ENCODE data around the gene TMOD2. TPM values are rescaled to one million over a fixed set of nuclear protein-coding genes. Genes with fewer than 3 reads are reported as not detected.

The TMOD2 gene
- total RNA-seq, 2 experiments from 2014 or later = 0.44 TPM; not detected in 1

- CTCF ChIA-PET (ENCODE audit: unreplicated experiment) = no interaction called here
- intact Hi-C loops (cut with micrococcal nuclease; ENCODE audit: unreplicated experiment) = no loop called here
- Histone ChIP-seq H3K9me3 (ENCODE audit: low read length) (no peaks in the 10 kb centered on the region), H3K79me2 (ENCODE audit: insufficient read depth, low read depth, low read length) (no peaks in the 10 kb centered on the region), H3K27ac (ENCODE audit: low read depth, low read length, poor library complexity, severe bottlenecking) (no peak overlapping the region), H4K20me1 (ENCODE audit: insufficient read depth, low read length) (no peaks in the 10 kb centered on the region), H3K9me2 (ENCODE audit: insufficient read depth, low read length) (no peaks in the 10 kb centered on the region), H3K4me1 (ENCODE audit: insufficient read depth, low read length, poor library complexity, severe bottlenecking) (no peaks in the 10 kb centered on the region), H3K4me2 (ENCODE audit: low read length) (no peak overlapping the region), H3K36me3 (ENCODE audit: insufficient read depth, low read length) (no peaks in the 10 kb centered on the region), H2AFZ (ENCODE audit: low read length) (no peak overlapping the region), H3K4me3 (ENCODE audit: low read depth, low read length, poor library complexity, severe bottlenecking) (no peak overlapping the region)
- BruUV-seq (replicated peaks) = no TSS peak
- no peak for DNase-seq (ENCODE audit: low spot score)
- TF ChIP-seq EZH2phosphoT487 (IDR thresholded peaks at IDR 0.05; ENCODE audit: borderline replicate concordance, low read depth, low read length) (no peak), CTCF (conservative IDR thresholded peaks at IDR 0.05; ENCODE audit: low read length) (no peak)
- POLR2A ChIA-PET = interaction anchor here (0.7 kb wide), 1 partner anchor 1291 kb away, joined by 3 read pairs; no protein-coding TSS in a partner anchor
These were observed 6.1 kb downstream of the TMOD2 start for GRCh38 chr15:51757450-51757849.

GRCh38 chr15:51758645-51759044 lies 7.2 kb downstream of the TMOD2 start:
- H3K79me2 ChIP-seq (ENCODE audit: insufficient read depth, low read depth, low read length) = no peaks in the 10 kb centered on the region
- ChIA-PET CTCF (ENCODE audit: unreplicated experiment) (no interaction called here), POLR2A (no interaction called here)
- no peak overlapping the region for H3K27ac ChIP-seq (ENCODE audit: low read depth, low read length, poor library complexity, severe bottlenecking)
- DNase-seq (ENCODE audit: low spot score) = no peak
- no peak overlapping the region for H3K4me3 ChIP-seq (ENCODE audit: low read depth, low read length, poor library complexity, severe bottlenecking)
- H4K20me1 ChIP-seq (ENCODE audit: insufficient read depth, low read length) = no peaks in the 10 kb centered on the region
- no peak overlapping the region for H2AFZ ChIP-seq (ENCODE audit: low read length)
- no TSS peak for BruUV-seq (replicated peaks)
- no peak overlapping the region for H3K4me2 ChIP-seq (ENCODE audit: low read length)
- H3K4me1 ChIP-seq (ENCODE audit: insufficient read depth, low read length, poor library complexity, severe bottlenecking) = no peaks in the 10 kb centered on the region
- H3K9me3 ChIP-seq (ENCODE audit: low read length) = no peaks in the 10 kb centered on the region
- H3K36me3 ChIP-seq (ENCODE audit: insufficient read depth, low read length) = no peaks in the 10 kb centered on the region
- no peak for TF ChIP-seq CTCF (conservative IDR thresholded peaks at IDR 0.05; ENCODE audit: low read length)
- TF ChIP-seq EZH2phosphoT487 (IDR thresholded peaks at IDR 0.05; ENCODE audit: borderline replicate concordance, low read depth, low read length) = no peak
- intact Hi-C loops (cut with micrococcal nuclease; ENCODE audit: unreplicated experiment) = no loop called here
- H3K9me2 ChIP-seq (ENCODE audit: insufficient read depth, low read length) = no peaks in the 10 kb centered on the region

GRCh38 chr15:51759557-51760070 lies 8.2 kb downstream of the TMOD2 start:
- no peaks in the 10 kb centered on the region for H3K9me3 ChIP-seq (ENCODE audit: low read length)
- H3K79me2 ChIP-seq (ENCODE audit: insufficient read depth, low read depth, low read length) = no peaks in the 10 kb centered on the region
- no peak overlapping the region for H3K4me3 ChIP-seq (ENCODE audit: low read depth, low read length, poor library complexity, severe bottlenecking)
- no peaks in the 10 kb centered on the region for H4K20me1 ChIP-seq (ENCODE audit: insufficient read depth, low read length)
- no peak for DNase-seq (ENCODE audit: low spot score)
- H3K9me2 ChIP-seq (ENCODE audit: insufficient read depth, low read length) = no peaks in the 10 kb centered on the region
- ChIA-PET POLR2A (no interaction called here), CTCF (ENCODE audit: unreplicated experiment) (no interaction called here)
- H2AFZ ChIP-seq (ENCODE audit: low read length) = no peak overlapping the region
- H3K27ac ChIP-seq (ENCODE audit: low read depth, low read length, poor library complexity, severe bottlenecking) = no peak overlapping the region
- intact Hi-C loops (cut with micrococcal nuclease; ENCODE audit: unreplicated experiment) = no loop called here
- H3K4me2 ChIP-seq (ENCODE audit: low read length) = no peak overlapping the region
- TF ChIP-seq EZH2phosphoT487 (IDR thresholded peaks at IDR 0.05; ENCODE audit: borderline replicate concordance, low read depth, low read length) (no peak), CTCF (conservative IDR thresholded peaks at IDR 0.05; ENCODE audit: low read length) (peak; percentile 67)
- no peaks in the 10 kb centered on the region for H3K4me1 ChIP-seq (ENCODE audit: insufficient read depth, low read length, poor library complexity, severe bottlenecking)
- no TSS peak for BruUV-seq (replicated peaks)
- no peaks in the 10 kb centered on the region for H3K36me3 ChIP-seq (ENCODE audit: insufficient read depth, low read length)

All from OCI-LY7 (cell line).